ENCODE data around the gene MYF5. TPM values are rescaled to one million over a fixed set of nuclear protein-coding genes. Genes with fewer than 3 reads are reported as not detected.

The MYF5 gene
- total RNA-seq, 4 donors from 2014 or later = not detected

DNA sequence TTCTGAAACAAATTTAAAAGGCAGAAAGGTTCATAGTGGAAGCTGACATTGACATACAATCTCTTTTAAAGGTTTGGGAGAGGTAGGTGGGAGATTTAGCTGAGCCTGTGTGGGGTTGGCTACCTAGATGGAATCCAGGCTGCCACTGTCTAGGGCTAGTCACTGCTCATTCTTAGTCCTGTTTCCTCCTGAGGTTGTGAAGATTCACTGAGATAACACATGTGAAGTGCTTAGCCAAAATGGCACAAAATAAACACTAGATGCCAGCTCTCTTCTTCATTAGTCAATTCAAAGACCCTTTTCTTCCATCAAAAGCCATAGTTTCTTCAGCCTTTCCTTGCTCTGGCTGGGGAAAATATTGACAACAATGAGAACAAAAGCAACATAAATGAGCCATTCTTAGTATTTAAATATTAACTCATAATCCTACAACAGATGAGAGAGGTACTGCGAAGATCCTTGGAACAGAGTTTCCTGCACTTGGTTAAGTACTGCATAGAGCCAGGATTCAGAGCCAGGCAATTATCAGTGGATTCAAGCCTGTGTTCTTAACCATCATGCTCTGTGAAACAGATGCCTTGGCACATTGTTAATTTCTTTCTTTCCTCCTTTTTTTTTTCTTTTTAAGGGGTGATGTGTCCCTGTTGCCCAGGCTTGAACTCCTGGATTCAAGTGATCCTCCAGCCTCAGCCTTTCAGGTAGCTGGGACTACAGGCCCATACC is 5.8 kb upstream of the MYF5 start:
- WGBS, 2 donors (ENCODE audit: low coverage in 1 of 2) = 100% methylated on average over 1 of the region's 1 CpG
- peaks cover 0 to 4% (median 0%) of the 10 kb centered on the region in 3 donors for H3K4me1 ChIP-seq
- peaks cover 29% of the 10 kb centered on the region for H3K27me3 ChIP-seq
- no peak for ATAC-seq
- no peak for TF ChIP-seq POLR2A (IDR thresholded peaks at IDR 0.05)
- TF ChIP-seq, protein P1, sequence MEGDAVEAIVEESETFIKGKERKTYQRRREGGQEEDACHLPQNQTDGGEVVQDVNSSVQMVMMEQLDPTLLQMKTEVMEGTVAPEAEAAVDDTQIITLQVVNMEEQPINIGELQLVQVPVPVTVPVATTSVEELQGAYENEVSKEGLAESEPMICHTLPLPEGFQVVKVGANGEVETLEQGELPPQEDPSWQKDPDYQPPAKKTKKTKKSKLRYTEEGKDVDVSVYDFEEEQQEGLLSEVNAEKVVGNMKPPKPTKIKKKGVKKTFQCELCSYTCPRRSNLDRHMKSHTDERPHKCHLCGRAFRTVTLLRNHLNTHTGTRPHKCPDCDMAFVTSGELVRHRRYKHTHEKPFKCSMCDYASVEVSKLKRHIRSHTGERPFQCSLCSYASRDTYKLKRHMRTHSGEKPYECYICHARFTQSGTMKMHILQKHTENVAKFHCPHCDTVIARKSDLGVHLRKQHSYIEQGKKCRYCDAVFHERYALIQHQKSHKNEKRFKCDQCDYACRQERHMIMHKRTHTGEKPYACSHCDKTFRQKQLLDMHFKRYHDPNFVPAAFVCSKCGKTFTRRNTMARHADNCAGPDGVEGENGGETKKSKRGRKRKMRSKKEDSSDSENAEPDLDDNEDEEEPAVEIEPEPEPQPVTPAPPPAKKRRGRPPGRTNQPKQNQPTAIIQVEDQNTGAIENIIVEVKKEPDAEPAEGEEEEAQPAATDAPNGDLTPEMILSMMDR (IDR thresholded peaks at IDR 0.05) = no peak
- no peak for TF ChIP-seq EP300 (IDR thresholded peaks at IDR 0.05)
- no peak for TF ChIP-seq POLR2AphosphoS5 (IDR thresholded peaks at IDR 0.05)
- no peak overlapping the region for H3K27ac ChIP-seq
- H3K36me3 ChIP-seq = no peaks in the 10 kb centered on the region
- no peak overlapping the region for H3K4me3 ChIP-seq
- H3K9me3 ChIP-seq = no peaks in the 10 kb centered on the region

DNA sequence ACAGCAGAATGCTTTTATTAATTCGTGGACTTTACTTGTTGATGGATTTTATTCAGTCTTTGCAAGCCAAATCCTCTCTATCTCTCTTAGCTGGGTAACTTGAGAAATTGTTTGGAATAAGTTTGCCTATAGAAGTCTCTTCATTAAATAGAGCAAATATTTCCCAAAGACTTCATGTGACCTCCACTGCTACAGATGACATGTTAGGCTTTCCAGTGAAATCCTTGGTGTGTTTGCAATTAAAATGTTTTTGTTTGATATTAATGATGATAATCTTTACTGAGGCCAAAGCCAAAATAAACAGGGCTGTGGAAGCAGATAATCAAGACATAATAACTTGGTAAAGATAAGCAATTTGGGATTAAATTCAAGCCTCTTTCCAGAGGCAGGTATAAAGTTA is 4.8 kb upstream of the MYF5 start:
- H3K9me3 ChIP-seq = no peaks in the 10 kb centered on the region
- H3K4me1 ChIP-seq = peaks cover 0 to 4% (median 0%) of the 10 kb centered on the region in 3 donors
- peaks cover 32% of the 10 kb centered on the region for H3K27me3 ChIP-seq
- H3K27ac ChIP-seq = no peak overlapping the region
- TF ChIP-seq, protein P1 (IDR thresholded peaks at IDR 0.05) = no peak
- no peak for TF ChIP-seq POLR2AphosphoS5 (IDR thresholded peaks at IDR 0.05)
- TF ChIP-seq EP300 (IDR thresholded peaks at IDR 0.05) = no peak
- TF ChIP-seq POLR2A (IDR thresholded peaks at IDR 0.05) = no peak
- H3K36me3 ChIP-seq = no peaks in the 10 kb centered on the region
- 71 to 73% methylated on average over 1 of the region's 1 CpG for WGBS, 2 donors (ENCODE audit: low coverage in 1 of 2)
- H3K4me3 ChIP-seq = no peak overlapping the region
- no peak for ATAC-seq

DNA sequence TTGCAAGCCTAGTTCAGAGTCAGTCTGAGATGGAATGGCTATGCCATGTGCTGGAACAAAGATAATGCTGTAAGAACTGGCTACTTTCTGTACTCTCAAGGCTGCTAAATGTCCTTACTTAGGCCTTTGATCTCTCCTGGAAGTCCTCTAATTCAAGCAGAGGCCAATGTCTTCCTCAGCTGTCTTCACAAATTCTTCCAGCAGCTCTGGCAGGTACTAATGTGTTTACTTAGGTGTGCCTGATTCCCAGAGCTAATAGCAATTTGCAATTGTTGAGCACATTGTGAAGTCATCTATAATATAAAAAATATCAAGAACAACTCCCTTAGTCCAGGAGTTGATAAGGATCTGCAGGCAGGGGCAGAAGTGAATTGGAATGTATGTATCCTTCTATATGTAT is 3.8 kb upstream of the MYF5 start:
- H3K9me3 ChIP-seq = no peaks in the 10 kb centered on the region
- no peaks in the 10 kb centered on the region for H3K36me3 ChIP-seq
- no peak overlapping the region for H3K4me3 ChIP-seq
- TF ChIP-seq EP300 (IDR thresholded peaks at IDR 0.05) = no peak
- TF ChIP-seq, protein P1 (IDR thresholded peaks at IDR 0.05) = no peak
- no peak for TF ChIP-seq POLR2AphosphoS5 (IDR thresholded peaks at IDR 0.05)
- TF ChIP-seq POLR2A (IDR thresholded peaks at IDR 0.05) = no peak
- peaks cover 34% of the 10 kb centered on the region for H3K27me3 ChIP-seq
- no peak overlapping the region for H3K27ac ChIP-seq
- ATAC-seq = no peak
- peaks cover 0 to 4% (median 0%) of the 10 kb centered on the region in 3 donors for H3K4me1 ChIP-seq

DNA sequence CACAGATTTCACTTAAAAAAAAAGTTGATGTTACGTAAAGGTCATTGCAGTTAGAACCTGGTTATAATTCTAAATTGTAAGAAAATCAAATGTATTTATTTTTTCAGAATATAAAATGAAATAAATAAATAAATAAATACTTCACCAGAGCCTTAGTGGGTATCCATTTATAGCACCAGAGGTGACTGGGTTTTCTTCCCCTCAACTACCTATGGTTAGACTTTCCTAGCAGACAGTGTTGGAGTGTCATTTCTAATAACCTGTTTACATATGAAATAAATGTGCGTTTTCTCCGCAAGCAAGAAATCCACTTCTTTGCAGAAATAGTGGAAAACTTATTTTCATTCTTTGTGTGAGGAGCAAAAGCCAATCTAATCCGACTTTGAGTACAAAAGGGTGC is 3.3 kb upstream of the MYF5 start:
- Histone ChIP-seq H3K27me3 (peaks cover 29% of the 10 kb centered on the region), H3K36me3 (no peaks in the 10 kb centered on the region), H3K4me1 (peaks cover 0 to 1% (median 0%) of the 10 kb centered on the region in 3 donors), H3K4me3 (no peak overlapping the region), H3K9me3 (no peaks in the 10 kb centered on the region), H3K27ac (no peak overlapping the region)
- ATAC-seq = no peak
- 85 to 98% methylated on average over 4 of the region's 4 CpGs for WGBS, 2 donors (ENCODE audit: low coverage in 1 of 2)
- no peak for TF ChIP-seq POLR2AphosphoS5 (IDR thresholded peaks at IDR 0.05)
- no peak for TF ChIP-seq EP300 (IDR thresholded peaks at IDR 0.05)
- TF ChIP-seq, protein P1 (IDR thresholded peaks at IDR 0.05) = no peak
- no peak for TF ChIP-seq POLR2A (IDR thresholded peaks at IDR 0.05)

DNA sequence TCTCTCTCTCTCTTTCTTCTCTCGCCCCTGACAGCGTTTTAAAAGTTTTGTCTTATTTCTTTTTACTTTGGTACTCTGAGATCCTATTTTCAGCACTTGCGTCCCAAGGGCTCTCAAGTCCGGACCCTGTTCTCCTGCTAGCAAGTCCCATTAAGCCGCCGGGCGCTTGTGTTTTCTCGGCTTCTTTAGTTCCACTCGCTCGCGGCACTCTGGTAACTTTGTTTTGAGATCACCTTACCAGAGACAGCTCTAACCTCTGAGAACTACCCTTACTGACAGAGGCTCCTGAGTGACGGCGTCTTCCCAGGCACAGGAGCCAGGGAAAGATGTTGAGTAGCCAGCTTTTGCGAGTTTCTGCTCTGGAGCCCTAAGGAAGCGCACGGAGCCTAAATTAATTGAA is 2.7 kb upstream of the MYF5 start:
- 42 to 75% methylated on average over 12 to 13 of the region's 16 CpGs for WGBS, 2 donors (ENCODE audit: low coverage in 1 of 2)
- no peak for ATAC-seq
- Histone ChIP-seq H3K36me3 (no peaks in the 10 kb centered on the region), H3K4me3 (no peak overlapping the region), H3K27me3 (peaks cover 22% of the 10 kb centered on the region), H3K27ac (no peak overlapping the region), H3K9me3 (no peaks in the 10 kb centered on the region), H3K4me1 (no peaks in the 10 kb centered on the region)
- no peak for TF ChIP-seq POLR2A (IDR thresholded peaks at IDR 0.05)
- TF ChIP-seq EP300 (IDR thresholded peaks at IDR 0.05) = no peak
- TF ChIP-seq, protein P1 (IDR thresholded peaks at IDR 0.05) = no peak
- TF ChIP-seq POLR2AphosphoS5 (IDR thresholded peaks at IDR 0.05) = no peak
